NCI-H187 treated with DMSO at 0.1 percent for 48 hours (cell line): ENCODE data around the gene GMCL2.
A peak's percentile ranks its signal among the peaks of the same experiment; 100 is the strongest.

ENCODE experiments used
- DNase-seq: peaks from one replicate; lab custom pipeline; 2025; lab: John Stamatoyannopoulos, UW

The GMCL2 gene

DNA sequence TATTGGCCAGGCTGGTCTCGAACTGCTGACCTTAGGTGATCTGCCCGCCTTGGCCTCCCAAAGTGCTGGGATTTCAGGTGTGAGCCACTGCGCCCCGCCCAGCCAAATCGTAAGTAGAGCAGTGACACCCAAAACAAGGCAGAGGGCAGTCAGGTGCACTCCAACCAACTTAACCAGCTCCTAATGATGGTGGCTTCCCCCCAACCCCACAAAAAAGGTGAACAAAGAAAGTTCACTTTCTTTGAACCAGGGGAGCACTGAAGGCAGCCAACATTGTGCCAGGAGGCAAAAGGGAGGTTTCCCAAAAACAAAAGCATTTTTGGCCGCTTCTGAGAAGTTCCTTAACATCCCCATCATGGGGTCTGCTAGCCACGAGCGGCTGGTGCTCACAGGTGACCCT is 9.6 kb downstream of the GMCL2 start:
- no peak for DNase-seq

DNA sequence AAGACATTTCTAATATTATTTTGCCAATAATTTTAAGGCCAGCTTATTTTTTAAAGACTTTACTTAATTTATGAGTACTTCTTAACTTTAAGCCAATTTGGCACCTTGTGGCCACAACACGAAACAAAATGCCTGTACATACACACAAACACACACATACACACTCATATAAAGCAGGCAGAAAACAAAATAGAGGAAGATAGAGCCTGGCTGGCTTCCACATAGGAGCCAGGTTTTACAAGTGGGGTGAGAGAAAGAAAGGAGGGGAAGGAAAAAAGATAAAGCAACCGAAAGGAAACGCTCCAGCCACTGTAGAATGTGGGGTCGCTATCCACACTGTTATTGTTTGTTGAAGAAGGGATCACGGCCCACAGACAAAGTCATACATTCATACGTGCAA is 10.4 kb downstream of the GMCL2 start:
- no peak for DNase-seq

GRCh38 chr5:178174456-178174855 is 12.7 kb downstream of the GMCL2 start:
- DNase-seq = no peak

DNA sequence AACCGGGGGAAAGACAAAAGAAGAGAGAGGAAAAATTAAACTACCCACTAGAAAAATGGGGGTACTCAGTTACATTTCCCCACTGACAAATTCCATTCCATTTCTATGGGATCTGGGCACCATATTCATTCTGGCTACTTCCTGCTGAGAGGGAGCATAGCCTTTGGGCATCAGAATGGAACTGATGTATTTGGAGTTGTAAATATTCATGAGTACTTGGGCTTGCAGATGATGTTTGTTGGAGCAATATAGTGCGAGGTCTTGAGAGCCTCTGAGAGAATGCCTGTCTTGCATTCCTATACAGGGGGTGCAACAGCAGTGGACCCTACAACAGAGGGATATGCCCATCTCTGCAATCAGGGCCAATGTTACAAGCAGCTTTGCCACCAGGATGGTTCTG is 16.7 kb downstream of the GMCL2 start:
- no peak for DNase-seq

DNA sequence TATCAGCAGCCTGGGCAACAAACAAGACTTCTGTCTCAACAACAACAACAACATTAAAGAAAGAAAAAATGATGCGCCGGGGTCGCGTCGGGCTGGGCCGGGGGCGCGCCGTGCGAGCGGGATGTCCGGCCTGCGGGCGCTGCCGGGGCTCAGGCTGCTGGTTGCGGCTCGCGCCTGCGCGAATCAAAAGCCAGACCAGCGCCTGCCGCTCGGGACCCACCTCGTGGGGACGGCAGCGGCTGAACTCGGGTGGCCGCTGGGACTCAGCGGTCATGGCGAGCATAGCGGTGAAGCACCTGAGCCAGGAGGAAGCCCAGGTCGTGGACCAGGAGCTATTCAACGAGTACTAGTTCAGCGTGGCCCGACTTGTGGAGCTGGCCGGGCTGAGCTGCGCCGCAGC is 21.6 kb downstream of the GMCL2 start:
- no peak for DNase-seq

GRCh38 chr5:178163772-178164735 is 23.1 kb downstream of the GMCL2 start:
- DNase-seq = peak; percentile 53

GRCh38 chr5:178162481-178162880 is 24.7 kb downstream of the GMCL2 start:
- no peak for DNase-seq

DNA sequence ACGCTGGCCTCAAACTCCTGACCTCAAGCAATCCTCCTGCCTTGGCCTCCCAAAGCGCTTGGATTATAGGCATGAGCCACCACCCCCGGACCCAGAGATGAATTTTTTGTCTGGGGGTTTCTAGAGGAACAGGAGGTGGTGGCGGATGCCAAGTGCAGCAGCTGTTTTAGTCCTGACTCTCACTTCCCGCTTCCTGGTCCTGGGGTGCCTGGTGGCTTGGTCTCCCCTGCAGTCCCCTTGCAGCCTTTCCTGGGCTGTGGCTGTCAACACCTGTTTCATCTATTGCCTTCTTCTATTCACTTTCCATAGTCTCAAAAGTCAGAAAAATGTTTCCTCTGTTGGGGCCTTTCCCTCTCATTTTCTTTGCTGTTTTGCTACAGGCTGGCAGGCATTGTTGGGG is 27.0 kb downstream of the GMCL2 start:
- no peak for DNase-seq

DNA sequence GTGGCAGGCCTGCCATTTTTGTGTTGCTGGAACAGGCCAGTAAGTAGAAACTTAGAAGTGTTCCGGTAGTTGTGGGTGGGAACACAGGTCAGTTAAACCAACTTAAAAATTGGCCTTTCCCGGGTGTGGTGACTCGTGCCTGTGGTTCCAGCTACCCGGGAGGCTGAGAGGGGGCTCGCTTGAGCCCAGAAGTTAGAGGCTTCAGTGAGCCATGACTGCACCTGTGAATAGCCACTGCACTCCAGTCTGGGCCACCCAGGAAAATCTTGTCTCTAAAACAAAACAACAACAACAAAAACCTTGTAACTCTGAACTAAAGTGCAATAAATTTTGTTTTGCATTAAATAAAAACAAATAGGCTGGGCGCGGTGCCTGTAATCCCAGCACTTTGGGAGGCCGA is 32.1 kb downstream of the GMCL2 start:
- no peak for DNase-seq

DNA sequence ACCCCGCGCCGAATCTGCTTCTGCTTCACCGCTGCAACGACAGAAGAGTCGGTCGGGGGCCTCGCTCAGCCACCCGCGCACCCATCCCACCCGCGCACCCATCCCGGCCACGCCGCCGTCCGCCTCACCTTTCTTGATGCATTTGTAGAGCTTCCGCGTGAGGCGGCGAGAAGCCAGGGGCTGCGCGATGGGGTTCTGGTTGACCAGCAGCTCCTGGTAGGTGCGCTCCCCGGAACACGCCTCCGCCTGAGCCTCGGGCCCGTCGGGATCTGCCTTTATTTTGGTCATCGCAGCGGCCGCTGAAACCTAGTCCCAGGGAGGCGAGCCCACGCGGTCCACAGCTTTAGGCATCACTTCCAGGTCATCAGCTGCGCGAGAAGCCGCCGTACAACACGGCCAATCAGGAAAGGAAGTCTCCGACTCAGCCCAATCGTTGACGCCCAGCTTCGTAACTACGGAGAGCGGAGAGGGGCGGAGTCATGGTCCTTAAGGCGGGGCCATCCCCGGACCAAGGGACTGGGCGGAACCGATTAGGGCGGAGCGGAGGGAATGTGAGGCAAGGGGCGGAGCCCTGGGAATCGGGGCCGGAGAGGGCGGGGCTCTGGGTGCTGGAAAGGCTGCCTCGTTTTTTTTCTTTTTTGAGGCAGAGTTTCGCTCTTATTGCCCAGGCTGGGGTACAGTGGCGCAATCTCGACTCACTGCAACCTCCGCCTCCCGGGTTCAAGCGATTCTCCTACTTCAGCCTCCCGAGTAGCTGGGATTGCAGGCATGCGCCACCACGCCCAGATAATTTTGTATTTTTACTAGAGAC is 33.4 kb downstream of the GMCL2 start, which contains the start of gene NHP2:
Gene NHP2, minus strand, starts transcription at position 356 of the 811 bp plus-strand sequence. Its CDS starts 68 bp downstream, at position 288.
- DNase-seq = peak; percentile 88

GRCh38 chr5:178152491-178153444 is 34.4 kb downstream of the GMCL2 start:
- DNase-seq = no peak

GRCh38 chr5:178150977-178151734 is 36.0 kb downstream of the GMCL2 start:
- no peak for DNase-seq

DNA sequence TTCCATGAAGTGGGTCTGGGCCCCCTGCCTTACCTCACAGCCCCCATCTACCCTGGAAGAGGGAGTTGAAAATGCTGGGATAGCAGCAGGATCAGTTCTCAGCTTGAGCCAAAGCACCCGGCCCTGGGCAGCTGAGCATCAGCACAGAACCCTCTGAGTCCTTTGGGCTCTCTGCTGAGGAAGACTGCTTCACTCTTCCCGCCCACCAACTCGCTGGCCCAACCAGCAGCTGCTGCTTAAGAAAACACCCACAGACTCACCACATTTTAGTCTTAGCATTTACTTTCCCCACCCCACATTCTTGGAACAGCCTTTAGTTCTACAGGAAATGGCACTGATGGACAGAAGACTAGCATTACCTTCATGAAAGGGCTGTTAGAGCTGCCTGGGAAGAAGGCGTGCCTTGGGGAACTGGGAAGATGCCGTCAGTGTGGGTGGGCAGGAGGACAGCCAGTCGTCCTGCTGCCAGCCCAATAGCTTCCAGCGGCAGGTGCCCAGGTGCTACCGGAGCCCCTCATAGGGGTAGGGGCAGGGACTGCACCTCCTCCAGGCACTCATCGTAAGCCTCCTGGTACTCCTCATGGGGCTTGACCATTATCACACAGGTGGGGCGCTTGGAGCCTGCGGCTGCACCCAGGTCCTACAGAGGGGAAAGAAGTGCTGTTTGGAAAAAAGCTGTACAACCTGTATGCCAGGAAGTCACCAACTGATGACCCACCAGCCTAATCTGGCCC is 37.8 kb downstream of the GMCL2 start:
- DNase-seq = no peak

DNA sequence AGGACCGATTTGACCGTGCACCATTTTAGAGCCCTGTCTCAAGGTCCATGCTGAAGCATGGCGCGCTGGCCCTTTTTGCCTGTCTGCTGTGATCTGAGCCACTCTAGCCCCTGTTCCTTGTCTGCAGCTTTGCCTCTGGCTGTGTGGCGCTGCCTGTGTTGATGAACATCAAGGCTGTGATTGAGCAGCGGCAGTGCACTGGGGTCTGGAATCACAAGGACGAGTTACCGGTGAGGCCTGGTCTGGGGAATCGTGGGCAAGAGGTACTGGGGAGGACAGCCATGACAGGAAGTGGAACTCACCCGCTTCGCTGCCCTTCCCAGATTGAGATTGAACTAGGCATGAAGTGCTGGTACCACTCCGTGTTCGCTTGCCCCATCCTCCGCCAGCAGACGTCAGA is 39.8 kb downstream of the GMCL2 start:
- no peak for DNase-seq

GRCh38 chr5:178145965-178146820 is 41.0 kb downstream of the GMCL2 start:
- no peak for DNase-seq

GRCh38 chr5:178143901-178144300 is 43.3 kb downstream of the GMCL2 start:
- DNase-seq = no peak

DNA sequence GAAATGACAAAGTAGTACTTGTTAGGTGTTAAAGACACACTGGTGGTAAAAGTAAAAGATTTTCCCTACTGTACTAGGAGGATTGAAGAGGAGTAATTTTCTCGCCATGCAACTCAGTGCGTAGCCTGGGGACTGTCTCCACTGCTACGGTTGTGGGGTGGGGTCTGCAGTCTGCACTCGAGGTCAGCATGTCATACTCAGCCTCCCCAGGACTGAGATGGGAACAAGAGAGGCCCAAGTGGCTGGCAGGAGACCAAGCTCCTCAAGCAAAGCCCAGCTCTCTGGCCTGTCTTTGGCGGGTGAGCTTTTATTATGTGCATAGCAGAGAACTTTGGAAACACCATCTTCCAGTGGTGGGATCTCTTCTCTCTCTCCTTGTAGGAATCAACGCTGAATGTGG is 43.9 kb downstream of the GMCL2 start:
- DNase-seq = no peak

- DNase-seq = no peak
These were observed 44.5 kb downstream of the GMCL2 start for GRCh38 chr5:178142642-178143041.

GRCh38 chr5:178141550-178141949 is 45.6 kb downstream of the GMCL2 start:
- no peak for DNase-seq
